ENCODE data around the gene DAPP1. TPM values are rescaled to one million over a fixed set of nuclear protein-coding genes. Genes with fewer than 3 reads are reported as not detected.

DAPP1 gene
- total RNA-seq, 1 donor from 2014 or later: not detected

DNA sequence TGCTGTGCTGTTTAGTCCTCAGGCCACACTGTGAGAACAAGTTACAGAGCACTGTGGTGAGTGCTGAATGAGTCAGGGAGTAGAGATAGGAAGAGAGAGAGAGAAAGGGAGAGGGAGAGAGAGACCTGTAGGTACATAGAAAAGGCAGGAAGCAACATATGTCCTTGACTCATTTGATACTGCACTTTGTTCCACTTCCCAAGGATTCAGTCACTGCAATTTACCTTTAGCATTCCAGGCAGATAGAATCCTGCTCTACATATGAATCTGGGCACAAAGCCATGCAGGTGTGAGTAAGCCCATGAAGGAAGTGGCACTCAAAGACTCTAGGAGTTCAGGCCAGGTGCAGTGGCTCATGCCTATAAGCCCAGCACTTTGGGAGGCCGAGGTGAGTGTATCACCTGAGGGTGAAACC, 1.0 kb upstream of the DAPP1 start:
- no peaks in the 10 kb centered on the region for H3K36me3 Mint-ChIP-seq (ENCODE audit: low read depth)
- H3K27ac Mint-ChIP-seq (ENCODE audit: unreplicated experiment): no peak overlapping the region
- no peak for DNase-seq (ENCODE audit: low spot score)

DNA sequence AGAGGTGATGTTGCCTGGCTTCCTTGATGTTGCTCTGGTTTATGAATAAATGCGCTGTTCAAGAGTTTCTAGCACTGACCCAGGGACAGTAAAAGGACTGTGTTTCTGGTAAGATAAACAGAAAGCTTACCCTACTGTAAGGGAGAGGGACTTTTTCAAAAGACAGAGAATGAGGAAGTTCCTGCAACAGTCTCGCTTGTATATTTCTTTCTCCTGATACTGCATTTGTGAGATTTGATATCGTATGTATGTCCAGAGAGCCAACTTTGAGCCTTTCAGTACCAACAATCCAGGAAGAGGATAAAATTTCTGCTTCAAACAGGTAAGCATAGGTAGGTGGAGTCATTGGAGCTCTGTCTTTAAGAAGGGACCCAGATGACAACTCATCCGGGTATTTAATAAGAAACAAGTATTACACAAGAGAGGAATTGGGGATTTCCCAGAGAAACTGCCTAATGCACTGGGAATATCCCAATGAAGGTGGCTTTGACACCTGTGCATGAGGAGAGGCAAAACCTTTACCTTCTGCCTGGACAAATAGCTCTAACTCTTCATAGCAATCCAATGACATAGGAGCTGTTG, 773 bp downstream of the DAPP1 start:
- no peak overlapping the region for H3K4me3 Mint-ChIP-seq (ENCODE audit: unreplicated experiment)
- peaks cover 26% of the 10 kb centered on the region for H3K27me3 Mint-ChIP-seq (ENCODE audit: low read depth)
- no peaks in the 10 kb centered on the region for H3K4me1 Mint-ChIP-seq (ENCODE audit: low read depth)
- no peak for DNase-seq (ENCODE audit: low spot score)
- no peak overlapping the region for H3K27ac Mint-ChIP-seq (ENCODE audit: unreplicated experiment)
- no peaks in the 10 kb centered on the region for H3K9me3 Mint-ChIP-seq (ENCODE audit: low read depth)
- TF ChIP-seq, protein P1, sequence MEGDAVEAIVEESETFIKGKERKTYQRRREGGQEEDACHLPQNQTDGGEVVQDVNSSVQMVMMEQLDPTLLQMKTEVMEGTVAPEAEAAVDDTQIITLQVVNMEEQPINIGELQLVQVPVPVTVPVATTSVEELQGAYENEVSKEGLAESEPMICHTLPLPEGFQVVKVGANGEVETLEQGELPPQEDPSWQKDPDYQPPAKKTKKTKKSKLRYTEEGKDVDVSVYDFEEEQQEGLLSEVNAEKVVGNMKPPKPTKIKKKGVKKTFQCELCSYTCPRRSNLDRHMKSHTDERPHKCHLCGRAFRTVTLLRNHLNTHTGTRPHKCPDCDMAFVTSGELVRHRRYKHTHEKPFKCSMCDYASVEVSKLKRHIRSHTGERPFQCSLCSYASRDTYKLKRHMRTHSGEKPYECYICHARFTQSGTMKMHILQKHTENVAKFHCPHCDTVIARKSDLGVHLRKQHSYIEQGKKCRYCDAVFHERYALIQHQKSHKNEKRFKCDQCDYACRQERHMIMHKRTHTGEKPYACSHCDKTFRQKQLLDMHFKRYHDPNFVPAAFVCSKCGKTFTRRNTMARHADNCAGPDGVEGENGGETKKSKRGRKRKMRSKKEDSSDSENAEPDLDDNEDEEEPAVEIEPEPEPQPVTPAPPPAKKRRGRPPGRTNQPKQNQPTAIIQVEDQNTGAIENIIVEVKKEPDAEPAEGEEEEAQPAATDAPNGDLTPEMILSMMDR (IDR thresholded peaks at IDR 0.05): no peak
- no peaks in the 10 kb centered on the region for H3K36me3 Mint-ChIP-seq (ENCODE audit: low read depth)

More for the DNA sequence above, 1.0 kb upstream of the DAPP1 start:
- Mint-ChIP-seq H3K9me3 (ENCODE audit: low read depth) (no peaks in the 10 kb centered on the region), H3K27me3 (ENCODE audit: low read depth) (peaks cover 25% of the 10 kb centered on the region), H3K4me3 (ENCODE audit: unreplicated experiment) (no peak overlapping the region), H3K4me1 (ENCODE audit: low read depth) (no peaks in the 10 kb centered on the region)
- TF ChIP-seq, protein P1 (IDR thresholded peaks at IDR 0.05): no peak

DNA sequence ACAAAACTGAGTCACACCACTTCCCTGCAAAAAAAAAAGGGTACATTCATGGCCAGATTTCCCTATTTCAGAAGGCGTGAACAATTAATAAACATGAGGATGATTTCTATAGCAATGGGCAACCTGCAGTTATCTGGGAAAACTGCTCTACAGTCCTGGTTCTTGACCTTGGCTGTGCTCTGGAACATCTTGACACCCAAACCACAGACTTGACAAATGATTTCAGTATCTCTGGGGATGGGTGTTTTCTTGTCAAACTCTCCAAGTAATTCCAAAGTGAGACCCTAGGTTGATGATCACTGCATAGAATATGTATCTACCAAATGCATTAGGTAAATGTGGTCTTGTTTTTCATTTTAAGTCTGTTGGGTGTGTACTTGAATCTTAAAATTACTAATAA, 2.0 kb downstream of the DAPP1 start:
- Mint-ChIP-seq H3K36me3 (ENCODE audit: low read depth) (no peaks in the 10 kb centered on the region), H3K4me3 (ENCODE audit: unreplicated experiment) (no peak overlapping the region), H3K9me3 (ENCODE audit: low read depth) (no peaks in the 10 kb centered on the region), H3K27ac (ENCODE audit: unreplicated experiment) (no peak overlapping the region), H3K27me3 (ENCODE audit: low read depth) (peaks cover 22% of the 10 kb centered on the region), H3K4me1 (ENCODE audit: low read depth) (no peaks in the 10 kb centered on the region)
- TF ChIP-seq, protein P1 (IDR thresholded peaks at IDR 0.05): no peak
- no peak for DNase-seq (ENCODE audit: low spot score)

DNA sequence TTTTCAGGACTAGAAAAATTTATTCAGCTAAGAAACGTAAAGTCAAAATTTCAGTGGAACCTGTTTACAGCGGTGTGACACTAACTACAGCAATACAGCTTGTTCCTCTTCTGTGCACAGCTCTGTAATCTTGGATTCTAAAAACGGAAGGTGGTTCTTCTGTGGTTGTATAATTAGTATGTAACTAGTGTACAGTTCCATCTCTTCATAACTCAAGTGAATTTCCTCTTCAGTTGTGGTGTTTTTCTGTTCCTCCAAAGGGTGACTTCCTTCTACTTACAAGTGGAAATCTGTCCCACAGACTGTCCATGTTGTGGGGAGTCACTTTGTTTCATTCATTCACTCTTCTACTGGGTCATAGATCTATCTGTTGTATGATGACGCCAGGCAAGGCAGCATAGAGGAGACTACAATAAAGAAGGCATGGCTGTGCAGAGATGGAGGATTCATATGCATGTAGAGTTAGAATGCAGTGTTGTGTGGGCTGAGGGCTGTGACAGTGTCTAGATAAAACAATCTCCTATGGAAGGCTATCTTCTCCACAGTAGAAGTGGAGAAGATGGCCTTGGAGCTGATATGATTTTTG, 5.4 kb downstream of the DAPP1 start:
- Mint-ChIP-seq H3K4me1 (ENCODE audit: low read depth) (no peaks in the 10 kb centered on the region), H3K9me3 (ENCODE audit: low read depth) (no peaks in the 10 kb centered on the region), H3K4me3 (ENCODE audit: unreplicated experiment) (no peak overlapping the region), H3K27me3 (ENCODE audit: low read depth) (peaks cover 23% of the 10 kb centered on the region), H3K27ac (ENCODE audit: unreplicated experiment) (no peak overlapping the region), H3K36me3 (ENCODE audit: low read depth) (no peaks in the 10 kb centered on the region)
- no peak for DNase-seq (ENCODE audit: low spot score)
- TF ChIP-seq, protein P1 (IDR thresholded peaks at IDR 0.05): no peak

DNA sequence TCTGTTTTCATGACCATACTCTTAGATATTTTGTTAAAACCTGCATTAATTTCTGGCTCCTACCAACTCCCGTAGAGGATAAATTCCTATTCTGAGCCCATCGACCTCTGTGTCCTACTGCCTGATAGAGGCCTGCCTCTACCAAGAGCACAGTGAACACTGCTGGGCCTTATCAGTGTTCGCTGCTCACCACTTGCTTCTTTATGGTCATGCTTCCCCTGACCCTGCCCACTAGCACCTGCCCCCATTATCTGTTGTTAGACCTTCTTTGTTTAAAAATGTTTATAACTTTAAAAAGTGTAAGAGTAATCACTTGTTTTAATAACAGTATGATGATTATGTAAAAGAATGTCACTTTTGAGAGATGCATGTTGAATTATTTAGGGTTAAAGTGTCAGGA, 6.1 kb downstream of the DAPP1 start:
- TF ChIP-seq, protein P1 (IDR thresholded peaks at IDR 0.05): no peak
- no peak overlapping the region for H3K27ac Mint-ChIP-seq (ENCODE audit: unreplicated experiment)
- no peak overlapping the region for H3K4me3 Mint-ChIP-seq (ENCODE audit: unreplicated experiment)
- H3K9me3 Mint-ChIP-seq (ENCODE audit: low read depth): no peaks in the 10 kb centered on the region
- H3K36me3 Mint-ChIP-seq (ENCODE audit: low read depth): no peaks in the 10 kb centered on the region
- peaks cover 18% of the 10 kb centered on the region for H3K27me3 Mint-ChIP-seq (ENCODE audit: low read depth)
- DNase-seq (ENCODE audit: low spot score): no peak
- H3K4me1 Mint-ChIP-seq (ENCODE audit: low read depth): no peaks in the 10 kb centered on the region

Measured in chondrocyte (in vitro differentiated cells).